HFFc6 (cell line): ENCODE data around the gene IGF1R. TPM values are rescaled to one million over a fixed set of nuclear protein-coding genes. Genes with fewer than 3 reads are reported as not detected.

Experiments
- DNase-seq: peaks from one replicate; pipeline ENCODE4 v3.0.0-alpha.2; 2018
- H3K27ac Mint-ChIP-seq: 2 replicates; pipeline ENCODE4 v1.8.0; 2020; ENCODE audit warnings: mild to moderate bottlenecking, mixed read lengths
- H3K27me3 Mint-ChIP-seq: 2 replicates; pipeline ENCODE4 v1.8.0; 2021; ENCODE audit warnings: mild to moderate bottlenecking, moderate library complexity, mixed read lengths; ENCODE audit not compliant: insufficient read depth
- H3K36me3 Mint-ChIP-seq: 2 replicates; pipeline ENCODE4 v1.8.0; 2021; ENCODE audit warnings: low read depth, mixed read lengths
- H3K4me1 Mint-ChIP-seq: 2 replicates; pipeline ENCODE4 v1.8.0; 2020; ENCODE audit warnings: low read depth, mixed read lengths
- H3K4me3 Mint-ChIP-seq: 2 replicates; pipeline ENCODE4 v1.8.0; 2020; ENCODE audit warnings: mild to moderate bottlenecking, moderate library complexity, mixed read lengths
- H3K9me3 Mint-ChIP-seq: 2 replicates; pipeline ENCODE4 v1.8.0; 2020; ENCODE audit warnings: mild to moderate bottlenecking, mixed read lengths
- total RNA-seq, 6 experiments: library from RNA; stranded (reverse); fragmentation: NEBNext Ultra II Directional; extraction: Animal tissue kit (Norgen Biotek cat#: 25700); gene quantifications; 2 replicates in 1 of 6; 3 replicates in 5 of 6; pipeline ENCODE4 v1.2.3, GENCODE V29; 2021
- TF ChIP-seq, protein P1 (sequence below): fragments of 200-600 bp; sonication (generic); IDR thresholded peaks from 2 replicates; pipeline ENCODE4 v1.5.0; 2021; ENCODE audit warnings: antibody characterized with exemption, mild to moderate bottlenecking

Gene IGF1R
- total RNA-seq, 6 experiments from 2014 or later, result 46.7 to 61.9 (median 50.1) TPM

GRCh38 chr15:98738689-98739401 lies 90.5 kb downstream of the IGF1R start:
- Mint-ChIP-seq H3K4me1 (peaks cover 44% of the 10 kb centered on the region), H3K4me3 (no peak overlapping the region), H3K27ac (no peak overlapping the region; the same call in 1 of the 2 replicates), H3K27me3 (peaks cover 3% of the 10 kb centered on the region), H3K36me3 (peaks cover 4% of the 10 kb centered on the region; the same call in 1 of the 2 replicates), H3K9me3 (no peaks in the 10 kb centered on the region)
- TF ChIP-seq, protein P1, sequence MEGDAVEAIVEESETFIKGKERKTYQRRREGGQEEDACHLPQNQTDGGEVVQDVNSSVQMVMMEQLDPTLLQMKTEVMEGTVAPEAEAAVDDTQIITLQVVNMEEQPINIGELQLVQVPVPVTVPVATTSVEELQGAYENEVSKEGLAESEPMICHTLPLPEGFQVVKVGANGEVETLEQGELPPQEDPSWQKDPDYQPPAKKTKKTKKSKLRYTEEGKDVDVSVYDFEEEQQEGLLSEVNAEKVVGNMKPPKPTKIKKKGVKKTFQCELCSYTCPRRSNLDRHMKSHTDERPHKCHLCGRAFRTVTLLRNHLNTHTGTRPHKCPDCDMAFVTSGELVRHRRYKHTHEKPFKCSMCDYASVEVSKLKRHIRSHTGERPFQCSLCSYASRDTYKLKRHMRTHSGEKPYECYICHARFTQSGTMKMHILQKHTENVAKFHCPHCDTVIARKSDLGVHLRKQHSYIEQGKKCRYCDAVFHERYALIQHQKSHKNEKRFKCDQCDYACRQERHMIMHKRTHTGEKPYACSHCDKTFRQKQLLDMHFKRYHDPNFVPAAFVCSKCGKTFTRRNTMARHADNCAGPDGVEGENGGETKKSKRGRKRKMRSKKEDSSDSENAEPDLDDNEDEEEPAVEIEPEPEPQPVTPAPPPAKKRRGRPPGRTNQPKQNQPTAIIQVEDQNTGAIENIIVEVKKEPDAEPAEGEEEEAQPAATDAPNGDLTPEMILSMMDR, result no peak
- no peak for DNase-seq

DNA sequence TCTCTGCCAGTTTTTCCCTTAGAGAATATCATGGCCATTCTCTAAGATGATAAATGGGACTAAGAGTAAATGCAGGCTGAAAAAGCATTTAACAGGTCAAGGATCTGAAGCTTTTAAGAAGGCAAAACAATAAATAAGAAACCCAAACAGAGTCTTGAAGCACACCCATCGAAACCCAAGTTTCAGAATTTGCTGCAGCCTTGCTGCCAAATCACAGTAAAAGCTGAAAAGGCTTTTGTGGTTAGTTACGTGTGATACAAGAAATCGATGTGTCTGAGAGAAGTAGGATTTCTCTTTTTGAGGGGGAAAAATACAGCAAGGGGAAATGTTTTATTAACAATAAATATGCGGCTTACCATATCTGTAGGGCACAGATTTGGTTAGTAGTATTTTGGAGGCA lies 92.0 kb downstream of the IGF1R start:
- no peak overlapping the region for H3K4me3 Mint-ChIP-seq
- H3K27ac Mint-ChIP-seq, result no peak overlapping the region
- H3K4me1 Mint-ChIP-seq, result peaks cover 43% of the 10 kb centered on the region
- TF ChIP-seq, protein P1, result no peak
- H3K27me3 Mint-ChIP-seq, result peaks cover 3% of the 10 kb centered on the region
- H3K9me3 Mint-ChIP-seq, result no peaks in the 10 kb centered on the region
- DNase-seq, result no peak
- no peaks in the 10 kb centered on the region; the same call in 1 of the 2 replicates for H3K36me3 Mint-ChIP-seq

- peaks cover 43% of the 10 kb centered on the region for H3K4me1 Mint-ChIP-seq
Measured at GRCh38 chr15:98740963-98741362, 92.6 kb downstream of the IGF1R start.

DNA sequence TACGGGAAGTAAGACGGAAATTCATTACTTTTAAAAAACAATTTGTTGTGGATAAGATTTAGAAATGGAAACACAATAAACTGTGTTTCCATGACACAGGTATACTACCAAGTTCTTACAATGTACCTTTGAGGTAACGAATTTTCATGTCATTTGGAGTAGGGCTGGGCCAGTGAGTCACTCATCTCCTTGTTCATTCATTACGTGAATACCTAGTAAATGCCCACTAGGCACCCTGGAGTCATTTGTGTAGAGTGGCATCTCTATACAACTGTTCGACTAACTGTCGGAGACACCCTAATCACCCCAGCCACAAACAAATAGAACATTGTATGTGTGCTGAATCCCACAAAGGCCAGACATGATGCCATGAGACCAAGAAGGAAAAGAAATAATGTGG lies 94.8 kb downstream of the IGF1R start:
- Mint-ChIP-seq H3K9me3 (no peaks in the 10 kb centered on the region), H3K4me3 (no peak overlapping the region), H3K27ac (no peak overlapping the region), H3K4me1 (peaks cover 46% of the 10 kb centered on the region), H3K36me3 (no peaks in the 10 kb centered on the region; the same call in 1 of the 2 replicates), H3K27me3 (peaks cover 3% of the 10 kb centered on the region)
- TF ChIP-seq, protein P1, result no peak
- DNase-seq, result no peak

More at GRCh38 chr15:98740963-98741362, 92.6 kb downstream of the IGF1R start:
- H3K27me3 Mint-ChIP-seq, result peaks cover 2% of the 10 kb centered on the region
- H3K4me3 Mint-ChIP-seq, result no peak overlapping the region
- H3K27ac Mint-ChIP-seq, result no peak overlapping the region
- no peak for DNase-seq
- TF ChIP-seq, protein P1, result no peak
- H3K9me3 Mint-ChIP-seq, result no peaks in the 10 kb centered on the region
- no peaks in the 10 kb centered on the region; the same call in 1 of the 2 replicates for H3K36me3 Mint-ChIP-seq

- H3K4me3 Mint-ChIP-seq, result no peak overlapping the region
- TF ChIP-seq, protein P1, result no peak
- peaks cover 40% of the 10 kb centered on the region for H3K4me1 Mint-ChIP-seq
- H3K9me3 Mint-ChIP-seq, result no peaks in the 10 kb centered on the region
- H3K27ac Mint-ChIP-seq, result no peak overlapping the region; the same call in 1 of the 2 replicates
- DNase-seq, result no peak
- no peaks in the 10 kb centered on the region for H3K36me3 Mint-ChIP-seq
- peaks cover 3% of the 10 kb centered on the region for H3K27me3 Mint-ChIP-seq
Measured at GRCh38 chr15:98744506-98744905, 96.2 kb downstream of the IGF1R start.
